H1 (cell line): ENCODE data around the gene PDSS1. TPM values are rescaled to one million over a fixed set of nuclear protein-coding genes. Genes with fewer than 3 reads are reported as not detected.

Experiments used
- CTCF ChIA-PET: fragments of 300-600 bp; sonication (Branson Sonifier 250); formaldehyde crosslinking; loops from one replicate; lab custom pipeline; 2021; ENCODE audit not compliant: partially characterized antibody; lab: Charles Lee
- POLR2A ChIA-PET: fragments of 300-600 bp; sonication (Branson Sonifier 250); formaldehyde crosslinking; loops from one replicate; lab custom pipeline; 2021; ENCODE audit warnings: inconsistent platforms; ENCODE audit not compliant: partially characterized antibody; lab: Charles Lee
- DNase-seq, 2 experiments: peaks; one replicate each; pipeline versions ENCODE4 v3.0.0 to v3.0.0-alpha.2; 2010 to 2022; ENCODE audit warnings: low spot score in 2 of 2, low read depth in 1 of 2, mixed read lengths in 1 of 2
- FAIRE-seq: peaks from 2 replicates; lab custom pipeline; 2011; peaks lifted over from hg19 to GRCh38; lab: Jason Lieb, UNC
- H2AFZ ChIP-seq: 2 replicates; pipeline ENCODE4 v1.8.1; 2012; ENCODE audit warnings: low read length, inconsistent platforms
- H2AK5ac ChIP-seq: 2 replicates; pipeline ENCODE4 v1.6.1; 2013; ENCODE audit warnings: low read depth, low read length
- H2BK120ac ChIP-seq: replicated peaks from 2 replicates; pipeline ENCODE3; 2013; ENCODE audit warnings: low read depth, low read length, inconsistent platforms
- H2BK12ac ChIP-seq: 2 replicates; pipeline ENCODE4 v1.6.1; 2013; ENCODE audit warnings: low read depth, low read length
- H2BK15ac ChIP-seq: 2 replicates; pipeline ENCODE4 v1.6.1; 2013; ENCODE audit warnings: low read length
- H2BK20ac ChIP-seq: 2 replicates; pipeline ENCODE4 v1.6.1; 2013; ENCODE audit warnings: low read length
- H2BK5ac ChIP-seq: 2 replicates; pipeline ENCODE4 v1.6.1; 2013; ENCODE audit warnings: low read depth, low read length
- H3K14ac ChIP-seq: 2 replicates; pipeline ENCODE4 v1.6.1; 2013; ENCODE audit warnings: inconsistent platforms; ENCODE audit not compliant: insufficient read length
- H3K18ac ChIP-seq: 2 replicates; pipeline ENCODE4 v1.6.1; 2013; ENCODE audit warnings: low read length; ENCODE audit errors: extremely low read depth
- H3K23ac ChIP-seq: 2 replicates; pipeline ENCODE4 v1.6.1; 2013; ENCODE audit warnings: inconsistent platforms; ENCODE audit not compliant: insufficient read length
- H3K23me2 ChIP-seq: 2 replicates; pipeline ENCODE4 v1.6.1; 2013; ENCODE audit warnings: low read depth, low read length
- H3K27ac ChIP-seq: 2 replicates; pipeline ENCODE4 v1.6.1; 2011; ENCODE audit warnings: low read depth, low read length, inconsistent platforms
- H3K27me3 ChIP-seq, 4 experiments: replicated peaks in 1 of 4; 1 replicate in 1 of 4; 2 replicates in 3 of 4; pipeline versions ENCODE4 v1.6.1 to v1.8.1; 2011 to 2013; ENCODE audit warnings: low read length in 3 of 4, mild to moderate bottlenecking in 3 of 4, inconsistent platforms in 2 of 4, mixed read lengths in 2 of 4, moderate library complexity in 1 of 4; ENCODE audit not compliant: control insufficient read depth in 3 of 4, insufficient read depth in 3 of 4; ENCODE audit errors: extremely low read depth in 1 of 4
- H3K36me3 ChIP-seq, 4 experiments: 2 replicates each; pipeline versions ENCODE4 v1.6.1 to v1.8.1; 2011 to 2013; ENCODE audit warnings: mild to moderate bottlenecking in 4 of 4, low read length in 3 of 4, moderate library complexity in 2 of 4, control low read depth in 1 of 4, inconsistent platforms in 1 of 4; ENCODE audit not compliant: insufficient read depth in 4 of 4, control insufficient read depth in 2 of 4
- H3K4ac ChIP-seq: replicated peaks from 2 replicates; pipeline ENCODE3; 2013; ENCODE audit warnings: low read length, low read depth, mixed read lengths, inconsistent platforms; ENCODE audit not compliant: insufficient read length
- H3K4me1 ChIP-seq, 4 experiments: replicated peaks in 1 of 4; 1 replicate in 1 of 4; 2 replicates in 3 of 4; pipeline versions ENCODE4 v1.6.1 to v1.8.1; 2011 to 2013; ENCODE audit warnings: low read length in 3 of 4, inconsistent platforms in 2 of 4, mixed read lengths in 1 of 4; ENCODE audit not compliant: insufficient read depth in 4 of 4, control insufficient read depth in 3 of 4
- H3K4me2 ChIP-seq, 2 experiments: 2 replicates each; pipeline versions ENCODE4 v1.6.1 to v1.8.1; 2011 to 2013; ENCODE audit warnings: low read depth in 2 of 2, low read length in 2 of 2, control low read depth in 1 of 2, inconsistent platforms in 1 of 2, mild to moderate bottlenecking in 1 of 2; ENCODE audit not compliant: insufficient read depth in 1 of 2
- H3K4me3 ChIP-seq, 4 experiments: fragments of 200-600, 300-600 bp in 1 of 4; sonication (generic), shearing (Covaris generic), sonication (Bioruptor Twin) in 1 of 4; 2 replicates each; pipeline versions ENCODE4 v1.5.1 to v1.8.1; 2011 to 2016; ENCODE audit warnings: low read length in 4 of 4, low read depth in 3 of 4, control low read depth in 2 of 4, inconsistent platforms in 2 of 4, mild to moderate bottlenecking in 2 of 4, mixed read lengths in 1 of 4, moderate library complexity in 1 of 4; ENCODE audit not compliant: insufficient read depth in 2 of 4; ENCODE audit errors: extremely low read depth in 1 of 4
- H3K56ac ChIP-seq: replicated peaks from 2 replicates; pipeline ENCODE3; 2013; ENCODE audit warnings: low read depth, mild to moderate bottlenecking, mixed read lengths, low read length, inconsistent platforms; ENCODE audit not compliant: insufficient read length
- H3K79me1 ChIP-seq: 2 replicates; pipeline ENCODE4 v1.6.1; 2013; ENCODE audit warnings: low read depth, low read length, control low read depth
- H3K79me2 ChIP-seq, 2 experiments: 2 replicates each; pipeline versions ENCODE4 v1.6.1 to v1.8.1; 2012 to 2013; ENCODE audit warnings: low read length in 2 of 2, mild to moderate bottlenecking in 2 of 2, inconsistent platforms in 1 of 2; ENCODE audit not compliant: insufficient read depth in 2 of 2, control insufficient read depth in 1 of 2
- H3K9ac ChIP-seq, 4 experiments: replicated peaks in 1 of 4; 1 replicate in 1 of 4; 2 replicates in 3 of 4; pipeline versions ENCODE4 v1.6.1 to v1.8.1; 2011 to 2013; ENCODE audit warnings: low read depth in 3 of 4, low read length in 3 of 4, control low read depth in 2 of 4, mild to moderate bottlenecking in 2 of 4, moderate library complexity in 2 of 4, inconsistent platforms in 1 of 4; ENCODE audit errors: extremely low read depth in 1 of 4
- H3K9me3 ChIP-seq, 2 experiments: 2 replicates each; pipeline versions ENCODE4 v1.6.1 to v1.8.1; 2012 to 2013; ENCODE audit warnings: mild to moderate bottlenecking in 2 of 2, moderate library complexity in 2 of 2, control low read depth in 1 of 2, inconsistent platforms in 1 of 2, low read depth in 1 of 2, low read length in 1 of 2, mixed read lengths in 1 of 2; ENCODE audit not compliant: insufficient read depth in 2 of 2
- H4K20me1 ChIP-seq, 2 experiments: replicated peaks in 1 of 2; 2 replicates each; pipeline versions ENCODE3 to v1.8.1; 2011 to 2013; ENCODE audit warnings: inconsistent platforms in 2 of 2, low read length in 2 of 2, mild to moderate bottlenecking in 1 of 2; ENCODE audit not compliant: insufficient read depth in 2 of 2, control insufficient read depth in 1 of 2
- H4K5ac ChIP-seq: 2 replicates; pipeline ENCODE4 v1.6.1; 2013; ENCODE audit warnings: low read length, low read depth, mixed read lengths, inconsistent platforms; ENCODE audit not compliant: insufficient read length
- H4K8ac ChIP-seq: 2 replicates; pipeline ENCODE4 v1.8.0; 2013; ENCODE audit warnings: mild to moderate bottlenecking, moderate library complexity, low read length, inconsistent platforms; ENCODE audit not compliant: insufficient read depth; ENCODE audit errors: extremely low read depth
- H4K91ac ChIP-seq: replicated peaks from 2 replicates; pipeline ENCODE3; 2013; ENCODE audit warnings: low read length, mixed read lengths, inconsistent platforms; ENCODE audit not compliant: insufficient read length
- EP300 ChIP-seq, 2 experiments: IDR thresholded peaks; 1 replicate in 1 of 2; 2 replicates in 1 of 2; pipeline ENCODE4 v1.6.1; 2011 to 2012; ENCODE audit warnings: low read depth in 2 of 2, low read length in 2 of 2, mild to moderate bottlenecking in 2 of 2, borderline replicate concordance in 1 of 2, inconsistent platforms in 1 of 2, moderate library complexity in 1 of 2
- EZH2 ChIP-seq: fragments of 200-600 bp; sonication (generic); IDR thresholded peaks from 2 replicates; pipeline ENCODE4 v1.7.1; 2012; ENCODE audit warnings: low read depth, mild to moderate bottlenecking, moderate library complexity, low read length, inconsistent platforms; ENCODE audit not compliant: severe bottlenecking
- KDM5A ChIP-seq: fragments of 200-600 bp; IDR thresholded peaks from 2 replicates; pipeline ENCODE4 v1.7.1; 2012; ENCODE audit warnings: mild to moderate bottlenecking, low read length, inconsistent platforms, mixed read lengths
- PHF8 ChIP-seq: fragments of 200-600 bp; sonication (generic); conservative IDR thresholded peaks from 2 replicates; pipeline ENCODE4 v1.7.1; 2012; ENCODE audit warnings: low read depth, mild to moderate bottlenecking, inconsistent platforms, low read length, moderate library complexity
- RBBP5 ChIP-seq: IDR thresholded peaks from 2 replicates; pipeline ENCODE4 v1.7.1; 2012; ENCODE audit warnings: low read depth, mild to moderate bottlenecking, inconsistent platforms, low read length, moderate library complexity, borderline replicate concordance
- SIN3A ChIP-seq, 2 experiments: IDR thresholded peaks in 1 of 2; conservative IDR thresholded peaks in 1 of 2; 2 replicates each; pipeline ENCODE4 v1.6.1; 2011 to 2012; ENCODE audit warnings: low read length in 2 of 2, improper control_type of control experiment in 1 of 2, low read depth in 1 of 2, mild to moderate bottlenecking in 1 of 2
- TBP ChIP-seq: IDR thresholded peaks from 2 replicates; pipeline ENCODE4 v1.6.1; 2011; ENCODE audit warnings: low read depth, low read length, improper control_type of control experiment
- TEAD4 ChIP-seq: IDR thresholded peaks from 2 replicates; pipeline ENCODE4 v1.6.1; 2012; ENCODE audit warnings: low read depth, low read length, inconsistent platforms, mixed read lengths
- ZNF274 ChIP-seq: IDR thresholded peaks from 2 replicates; pipeline ENCODE4 v1.7.0; 2012; ENCODE audit warnings: low read length, borderline replicate concordance; ENCODE audit errors: extremely low read depth
- WGBS, 2 experiments: shearing (Covaris generic) in 1 of 2; methylation state at CpG; one replicate each; pipeline versions ENCODE4 v1.1.6 to v1.1.7; 2013 to 2015; ENCODE audit warnings: low lambda C conversion rate in 2 of 2, mixed read lengths in 2 of 2, inconsistent platforms in 1 of 2, low coverage in 1 of 2, missing lambda C conversion rate in 1 of 2; ENCODE audit not compliant: insufficient replicate concordance in 2 of 2, insufficient coverage in 1 of 2, insufficient read length in 1 of 2; ENCODE audit errors: extremely low coverage in 1 of 2, missing lambda C conversion rate in 1 of 2; 5-methylcytosine and 5-hydroxymethylcytosine counted together
- polyA plus RNA-seq, 7 experiments: library from polyadenylated mRNA; depleted of rRNA in 3 of 7; stranded (reverse) in 5 of 7; unstranded in 2 of 7; fragments of >200 nt in 5 of 7; fragments of 200-250 nt in 2 of 7; gene quantifications; 1 replicate in 5 of 7; 2 replicates in 1 of 7; 4 replicates in 1 of 7; pipeline versions ENCODE4 v1.2.1 to v1.2.3, GENCODE V29; 2011 to 2013; ENCODE audit warnings: missing spikeins in 2 of 7, mixed read lengths in 2 of 7
- total RNA-seq: library from RNA; stranded (reverse); fragmentation: NEBNext Ultra II Directional; extraction: Animal tissue kit (Norgen Biotek cat#: 25700); gene quantifications from 2 replicates; pipeline ENCODE4 v1.2.1, GENCODE V29; 2021
- TF ChIP-seq, protein P1 (sequence below): IDR thresholded peaks from 2 replicates; pipeline ENCODE4 v1.6.1; 2012; ENCODE audit warnings: inconsistent platforms

Gene PDSS1
- total and polyA plus RNA-seq, 2 of the 8 experiments (the other 6 are each of a cell fraction or from before 2014, with no cell fraction given): 21.3 to 26.0 TPM

GRCh38 chr10:26650406-26650805 lies 47.1 kb upstream of the PDSS1 start:
- CTCF ChIA-PET: interaction anchor here (0.7 to 1.0 kb wide), 2 partner anchors 31 to 94 kb away, joined by 3 read pairs; no protein-coding TSS in a partner anchor
- H3K27ac ChIP-seq: no peak overlapping the region
- H4K8ac ChIP-seq: no peak overlapping the region
- H3K23ac ChIP-seq: no peak overlapping the region
- no peaks in the 10 kb centered on the region for H3K36me3 ChIP-seq
- H2BK120ac ChIP-seq: no peak overlapping the region
- no peak overlapping the region for H2BK12ac ChIP-seq
- H4K5ac ChIP-seq: no peak overlapping the region
- no peak overlapping the region for H2BK15ac ChIP-seq
- H3K4me3 ChIP-seq: no peak overlapping the region
- no peaks in the 10 kb centered on the region for H3K4me1 ChIP-seq
- H4K91ac ChIP-seq: no peak overlapping the region
- no peak overlapping the region for H3K9ac ChIP-seq
- H3K79me1 ChIP-seq: no peaks in the 10 kb centered on the region
- POLR2A ChIA-PET: no interaction called here
- WGBS, 2 experiments: 91% methylated on average over 4 of the region's 4 CpGs; no CpG with 5 or more reads in 1 of the 2 experiments
- TF ChIP-seq EP300 (IDR thresholded peaks at IDR 0.05; ENCODE audit: borderline replicate concordance in 1 of 2, low read depth in 2 of 2, low read length in 2 of 2) (no peak), KDM5A (no peak), TBP (no peak), SIN3A (conservative IDR thresholded peaks at IDR 0.05 in 1 of 2, IDR thresholded peaks at IDR 0.05 in 1 of 2; ENCODE audit: low read depth in 1 of 2, low read length in 2 of 2) (no peak), PHF8 (no peak), EZH2 (no peak), ZNF274 (no peak), RBBP5 (no peak), TEAD4 (no peak)
- TF ChIP-seq, protein P1, sequence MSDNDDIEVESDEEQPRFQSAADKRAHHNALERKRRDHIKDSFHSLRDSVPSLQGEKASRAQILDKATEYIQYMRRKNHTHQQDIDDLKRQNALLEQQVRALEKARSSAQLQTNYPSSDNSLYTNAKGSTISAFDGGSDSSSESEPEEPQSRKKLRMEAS: no peak
- H2AFZ ChIP-seq: no peak overlapping the region
- H3K79me2 ChIP-seq: no peaks in the 10 kb centered on the region
- no peak overlapping the region for H2AK5ac ChIP-seq
- FAIRE-seq (no peak), DNase-seq (no peak)
- no peaks in the 10 kb centered on the region for H3K27me3 ChIP-seq
- no peak overlapping the region for H2BK20ac ChIP-seq
- H3K9me3 ChIP-seq: no peaks in the 10 kb centered on the region
- H3K4ac ChIP-seq: no peak overlapping the region
- no peak overlapping the region for H3K14ac ChIP-seq
- no peaks in the 10 kb centered on the region for H3K23me2 ChIP-seq
- H4K20me1 ChIP-seq: no peaks in the 10 kb centered on the region
- H3K4me2 ChIP-seq: no peak overlapping the region
- H3K56ac ChIP-seq: no peak overlapping the region
- no peak overlapping the region for H2BK5ac ChIP-seq
- no peak overlapping the region for H3K18ac ChIP-seq
